ENCODE results near the gene POTEI.
"Not testable (repeated sequence)": the region's sequence is repeated elsewhere in the genome, so short reads cannot be mapped to it uniquely, and the experiment has no call there.

Gene POTEI

DNA sequence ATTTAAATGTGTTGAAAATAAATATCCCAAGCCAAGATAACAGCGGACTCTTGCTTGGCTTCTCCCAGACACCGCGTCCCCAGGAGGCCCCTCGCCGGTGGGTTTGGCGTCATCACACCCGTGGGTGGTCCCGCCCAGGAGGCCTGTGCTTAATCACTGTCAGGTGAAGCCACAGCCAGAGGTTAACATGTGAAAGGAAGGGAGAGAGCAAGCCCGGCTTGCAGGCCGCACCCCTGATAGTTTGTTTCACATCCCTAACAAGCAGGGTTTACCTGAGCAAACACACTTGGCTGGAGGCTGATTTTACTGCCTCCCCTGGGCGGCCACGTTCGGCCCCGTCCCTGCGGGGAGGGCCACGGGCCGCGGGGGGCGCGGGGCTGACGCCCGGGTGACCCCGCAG, 13.3 kb upstream of the POTEI start:
- H3K4me1 ChIP-seq (ENCODE audit: insufficient read depth, low read length, poor library complexity, severe bottlenecking); H3K9me3 ChIP-seq (ENCODE audit: insufficient read depth, low read depth, low read length); H4K20me1 ChIP-seq (ENCODE audit: insufficient read depth, low read length, poor library complexity, severe bottlenecking); H3K9ac ChIP-seq (ENCODE audit: low read depth, low read length, poor library complexity, severe bottlenecking); H3K4me2 ChIP-seq (ENCODE audit: low read depth, low read length, poor library complexity, severe bottlenecking); H2AFZ ChIP-seq (ENCODE audit: low read length); H3K9me2 ChIP-seq (replicated peaks; ENCODE audit: low read depth, low read length); H3F3A ChIP-seq (ENCODE audit: low read depth); H3K79me2 ChIP-seq (ENCODE audit: insufficient read depth, low read length); H3K36me3 ChIP-seq (ENCODE audit: insufficient read depth, low read length); H3K27me3 ChIP-seq (ENCODE audit: insufficient read depth, low read length, poor library complexity, severe bottlenecking); H3K4me3 ChIP-seq (ENCODE audit: low read length, poor library complexity, severe bottlenecking): not testable (repeated sequence)

DNA sequence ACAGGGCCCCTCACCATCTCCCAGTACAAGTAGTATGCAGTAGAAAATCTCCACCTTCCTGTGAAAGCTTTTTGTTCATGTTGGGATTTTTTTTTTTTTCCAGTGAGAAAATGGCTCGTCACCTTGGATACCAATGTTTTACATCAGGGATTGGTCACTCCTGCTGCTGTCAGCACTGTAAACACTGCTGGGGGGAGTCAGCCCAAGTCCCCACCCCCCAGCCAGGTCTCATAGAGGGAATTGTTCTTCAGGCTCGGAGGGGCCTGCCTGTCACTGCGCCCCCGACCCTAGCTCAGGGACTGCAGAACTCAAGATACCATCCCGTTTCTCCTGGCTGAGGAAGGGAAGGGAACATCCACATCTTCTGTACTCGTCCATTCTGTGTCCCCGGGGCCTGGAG, 11.9 kb upstream of the POTEI start, which contains the start of gene CFC1B:
Gene CFC1B (plus strand): TSS at position 231 of the 400 bp plus-strand sequence. CDS start 263 bp downstream, outside the sequence.
- not testable (repeated sequence) for H4K20me1 ChIP-seq (ENCODE audit: insufficient read depth, low read length, poor library complexity, severe bottlenecking); H3K9ac ChIP-seq (ENCODE audit: low read depth, low read length, poor library complexity, severe bottlenecking); H3K27me3 ChIP-seq (ENCODE audit: insufficient read depth, low read length, poor library complexity, severe bottlenecking); H3F3A ChIP-seq (ENCODE audit: low read depth); H3K4me1 ChIP-seq (ENCODE audit: insufficient read depth, low read length, poor library complexity, severe bottlenecking); H3K9me3 ChIP-seq (ENCODE audit: insufficient read depth, low read depth, low read length); H3K4me3 ChIP-seq (ENCODE audit: low read length, poor library complexity, severe bottlenecking); H3K79me2 ChIP-seq (ENCODE audit: insufficient read depth, low read length); H3K36me3 ChIP-seq (ENCODE audit: insufficient read depth, low read length); H3K9me2 ChIP-seq (replicated peaks; ENCODE audit: low read depth, low read length); H3K4me2 ChIP-seq (ENCODE audit: low read depth, low read length, poor library complexity, severe bottlenecking); H2AFZ ChIP-seq (ENCODE audit: low read length)

DNA sequence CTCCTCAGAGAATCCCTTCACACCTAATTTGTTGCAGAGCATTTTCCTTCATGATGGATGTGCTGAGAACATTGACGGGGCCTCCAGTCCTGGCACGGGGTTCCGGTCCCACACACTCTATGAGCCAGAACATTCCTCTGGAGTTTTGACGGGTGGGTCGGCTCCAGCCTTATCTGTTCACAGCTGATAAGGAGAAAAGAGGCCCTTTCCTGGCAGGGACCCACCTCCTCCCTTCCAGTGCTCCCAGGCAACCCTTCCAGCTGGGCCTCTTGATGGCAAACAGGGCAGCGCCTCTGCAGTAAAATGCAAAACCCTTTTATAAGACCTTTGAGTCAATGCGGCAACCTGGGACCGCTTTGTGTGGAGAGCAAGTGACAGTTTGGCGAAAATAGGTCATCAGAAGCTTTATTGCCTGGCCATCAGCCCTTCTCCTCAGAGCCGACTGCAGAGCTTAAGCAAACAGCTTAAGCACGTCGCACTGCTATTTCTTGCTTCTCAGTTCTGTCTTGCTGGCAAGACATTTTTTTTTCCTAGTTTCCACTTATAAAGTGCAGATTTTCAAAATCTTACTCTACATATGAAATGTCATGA, 9.5 kb upstream of the POTEI start:
- H2AFZ ChIP-seq (ENCODE audit: low read length); H3F3A ChIP-seq (ENCODE audit: low read depth); H3K9ac ChIP-seq (ENCODE audit: low read depth, low read length, poor library complexity, severe bottlenecking); H3K4me3 ChIP-seq (ENCODE audit: low read length, poor library complexity, severe bottlenecking); H3K9me2 ChIP-seq (replicated peaks; ENCODE audit: low read depth, low read length); H3K4me2 ChIP-seq (ENCODE audit: low read depth, low read length, poor library complexity, severe bottlenecking); H3K79me2 ChIP-seq (ENCODE audit: insufficient read depth, low read length); H4K20me1 ChIP-seq (ENCODE audit: insufficient read depth, low read length, poor library complexity, severe bottlenecking); H3K4me1 ChIP-seq (ENCODE audit: insufficient read depth, low read length, poor library complexity, severe bottlenecking); H3K36me3 ChIP-seq (ENCODE audit: insufficient read depth, low read length); H3K9me3 ChIP-seq (ENCODE audit: insufficient read depth, low read depth, low read length); H3K27me3 ChIP-seq (ENCODE audit: insufficient read depth, low read length, poor library complexity, severe bottlenecking): not testable (repeated sequence)

DNA sequence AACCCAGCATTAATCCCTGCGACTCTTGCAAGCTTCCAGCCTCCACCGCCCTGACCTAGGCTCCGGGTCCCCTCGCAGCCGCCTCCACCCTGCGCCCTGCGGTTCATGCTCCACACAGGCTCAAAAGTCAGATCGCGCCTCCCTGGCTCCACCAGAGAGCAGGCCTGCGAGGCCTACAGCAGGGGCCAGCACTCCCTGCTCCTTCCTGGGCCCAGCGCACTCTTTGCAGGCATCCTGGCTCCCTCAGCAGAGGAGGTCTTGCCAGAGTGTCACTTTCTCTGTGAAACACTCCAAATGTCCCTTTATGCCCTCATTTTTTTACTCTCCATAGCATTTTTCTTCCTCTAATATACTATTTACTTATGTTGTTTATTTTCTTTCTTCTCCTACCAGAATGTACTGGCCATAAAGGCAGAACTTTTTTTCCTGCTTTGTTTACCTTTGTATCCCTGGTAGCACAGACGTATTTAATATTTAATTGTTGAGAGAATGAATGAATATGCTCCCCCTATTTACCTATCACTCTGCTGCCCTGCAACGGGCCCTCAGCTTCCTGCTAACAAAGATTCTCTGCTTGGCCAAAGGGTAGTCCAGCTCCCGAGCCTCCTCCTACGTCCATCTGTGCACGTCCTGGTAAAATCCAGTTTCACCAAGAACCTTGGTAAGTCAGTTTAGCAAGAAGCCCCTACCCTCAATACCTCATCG, 2.8 kb upstream of the POTEI start:
- not testable (repeated sequence) for H4K20me1 ChIP-seq (ENCODE audit: insufficient read depth, low read length, poor library complexity, severe bottlenecking); H3K9ac ChIP-seq (ENCODE audit: low read depth, low read length, poor library complexity, severe bottlenecking); H3K4me3 ChIP-seq (ENCODE audit: low read length, poor library complexity, severe bottlenecking); H3F3A ChIP-seq (ENCODE audit: low read depth); H3K4me1 ChIP-seq (ENCODE audit: insufficient read depth, low read length, poor library complexity, severe bottlenecking); H3K27me3 ChIP-seq (ENCODE audit: insufficient read depth, low read length, poor library complexity, severe bottlenecking); H3K9me3 ChIP-seq (ENCODE audit: insufficient read depth, low read depth, low read length); H3K4me2 ChIP-seq (ENCODE audit: low read depth, low read length, poor library complexity, severe bottlenecking); H3K79me2 ChIP-seq (ENCODE audit: insufficient read depth, low read length); H3K36me3 ChIP-seq (ENCODE audit: insufficient read depth, low read length); H3K9me2 ChIP-seq (replicated peaks; ENCODE audit: low read depth, low read length); H2AFZ ChIP-seq (ENCODE audit: low read length)

DNA sequence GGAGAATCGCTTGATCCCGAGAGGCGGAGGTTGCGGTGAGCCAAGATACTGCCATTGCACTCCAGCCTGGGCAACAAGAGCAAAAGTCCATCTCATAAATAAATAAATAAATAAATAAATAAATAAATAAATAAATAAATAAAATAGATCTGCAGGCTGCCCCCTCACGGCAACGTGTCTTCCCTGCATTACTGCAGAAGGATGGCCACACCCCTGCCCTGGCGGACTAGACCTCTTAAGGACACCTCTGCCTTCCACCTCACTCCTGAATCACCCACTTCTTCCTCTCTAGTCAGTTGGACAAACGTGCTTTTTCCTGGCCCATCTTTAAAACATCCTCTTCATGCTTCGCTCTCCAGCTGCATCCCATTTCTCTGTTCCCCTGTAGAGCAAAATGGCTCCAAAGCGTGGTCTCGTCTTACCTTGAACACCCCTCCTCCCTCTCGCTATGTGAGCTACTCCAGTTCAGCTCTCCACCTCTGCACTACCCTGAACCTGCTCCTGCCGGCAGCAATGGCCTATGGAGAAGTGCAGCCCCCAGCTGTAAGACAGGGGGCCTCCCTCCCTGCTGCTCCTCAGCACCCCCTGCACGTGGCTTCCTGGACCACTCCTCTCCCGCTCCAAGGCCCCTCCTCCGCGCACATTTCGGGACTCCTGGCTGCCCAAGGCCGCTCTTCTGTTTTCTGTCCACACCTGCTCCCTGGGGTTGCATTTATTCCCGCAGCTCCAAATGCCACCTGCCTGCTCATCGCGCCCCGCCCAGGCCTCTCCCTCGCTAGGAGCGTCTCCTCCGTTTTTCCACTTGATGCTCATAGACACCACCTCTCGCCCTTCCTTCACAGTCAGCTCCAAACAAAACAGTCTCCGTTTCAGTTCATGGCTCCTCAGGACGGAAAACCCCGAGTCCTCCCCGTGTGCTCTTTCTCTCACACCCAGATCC, 1.9 kb upstream of the POTEI start:
- not testable (repeated sequence) for H3K79me2 ChIP-seq (ENCODE audit: insufficient read depth, low read length); H3K4me3 ChIP-seq (ENCODE audit: low read length, poor library complexity, severe bottlenecking); H3K9me2 ChIP-seq (replicated peaks; ENCODE audit: low read depth, low read length); H3K4me2 ChIP-seq (ENCODE audit: low read depth, low read length, poor library complexity, severe bottlenecking); H3K36me3 ChIP-seq (ENCODE audit: insufficient read depth, low read length); H4K20me1 ChIP-seq (ENCODE audit: insufficient read depth, low read length, poor library complexity, severe bottlenecking); H2AFZ ChIP-seq (ENCODE audit: low read length); H3K9ac ChIP-seq (ENCODE audit: low read depth, low read length, poor library complexity, severe bottlenecking); H3K4me1 ChIP-seq (ENCODE audit: insufficient read depth, low read length, poor library complexity, severe bottlenecking); H3K27me3 ChIP-seq (ENCODE audit: insufficient read depth, low read length, poor library complexity, severe bottlenecking); H3K9me3 ChIP-seq (ENCODE audit: insufficient read depth, low read depth, low read length); H3F3A ChIP-seq (ENCODE audit: low read depth)

DNA sequence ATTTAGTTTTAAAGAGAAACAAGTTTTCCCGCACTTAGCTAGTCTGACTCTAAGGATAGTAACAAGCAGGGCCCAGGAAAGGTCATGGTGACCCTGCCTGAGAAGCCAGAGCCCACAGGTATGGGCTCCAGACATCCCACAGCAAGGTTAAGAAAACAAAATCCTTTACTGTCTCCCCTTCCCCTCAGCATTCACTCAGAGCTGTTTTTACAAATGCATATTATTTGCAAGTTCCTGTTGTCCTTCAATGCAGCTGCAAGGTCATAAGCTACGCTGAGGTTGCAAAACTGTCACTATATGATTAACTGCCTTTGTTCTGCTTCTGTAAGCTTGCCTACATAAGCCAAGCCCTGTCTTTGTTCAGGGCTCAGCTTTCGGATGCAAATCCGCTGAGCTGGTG, 18.1 kb downstream of the POTEI start:
- H3K4me2 ChIP-seq (ENCODE audit: low read depth, low read length, poor library complexity, severe bottlenecking); H3K27me3 ChIP-seq (ENCODE audit: insufficient read depth, low read length, poor library complexity, severe bottlenecking); H3F3A ChIP-seq (ENCODE audit: low read depth); H2AFZ ChIP-seq (ENCODE audit: low read length); H3K9ac ChIP-seq (ENCODE audit: low read depth, low read length, poor library complexity, severe bottlenecking); H3K9me2 ChIP-seq (replicated peaks; ENCODE audit: low read depth, low read length); H3K4me3 ChIP-seq (ENCODE audit: low read length, poor library complexity, severe bottlenecking); H3K4me1 ChIP-seq (ENCODE audit: insufficient read depth, low read length, poor library complexity, severe bottlenecking); H3K79me2 ChIP-seq (ENCODE audit: insufficient read depth, low read length); H4K20me1 ChIP-seq (ENCODE audit: insufficient read depth, low read length, poor library complexity, severe bottlenecking); H3K36me3 ChIP-seq (ENCODE audit: insufficient read depth, low read length); H3K9me3 ChIP-seq (ENCODE audit: insufficient read depth, low read depth, low read length): not testable (repeated sequence)

DNA sequence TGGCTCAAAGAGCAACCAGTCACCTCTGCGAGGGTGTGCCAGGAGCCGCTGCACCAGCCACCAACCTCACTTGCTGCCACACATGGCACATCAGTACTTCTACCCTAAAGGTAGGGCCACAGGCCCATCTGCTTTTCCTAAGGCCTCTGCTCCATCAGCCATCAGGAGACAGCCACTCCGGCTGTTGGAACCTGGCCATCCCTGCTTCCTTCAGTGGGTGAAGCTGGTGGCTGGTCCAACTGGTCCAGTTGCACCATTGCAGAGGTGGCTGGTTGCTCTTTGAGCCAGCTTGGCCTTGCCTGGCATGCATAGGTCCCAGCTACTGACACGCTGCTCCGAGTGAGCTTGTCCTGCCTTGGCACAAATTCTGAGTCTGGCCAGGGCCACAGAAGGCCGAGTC, 53.7 kb downstream of the POTEI start:
- H3K36me3 ChIP-seq (ENCODE audit: insufficient read depth, low read length); H4K20me1 ChIP-seq (ENCODE audit: insufficient read depth, low read length, poor library complexity, severe bottlenecking); H3K79me2 ChIP-seq (ENCODE audit: insufficient read depth, low read length); H3K9me2 ChIP-seq (replicated peaks; ENCODE audit: low read depth, low read length); H3K4me2 ChIP-seq (ENCODE audit: low read depth, low read length, poor library complexity, severe bottlenecking); H3K9ac ChIP-seq (ENCODE audit: low read depth, low read length, poor library complexity, severe bottlenecking); H3F3A ChIP-seq (ENCODE audit: low read depth); H3K4me3 ChIP-seq (ENCODE audit: low read length, poor library complexity, severe bottlenecking); H2AFZ ChIP-seq (ENCODE audit: low read length); H3K9me3 ChIP-seq (ENCODE audit: insufficient read depth, low read depth, low read length); H3K27me3 ChIP-seq (ENCODE audit: insufficient read depth, low read length, poor library complexity, severe bottlenecking); H3K4me1 ChIP-seq (ENCODE audit: insufficient read depth, low read length, poor library complexity, severe bottlenecking): not testable (repeated sequence)

Data from Loucy (cell line).